Naive B cell (primary cell): ENCODE measurements around the gene SEPTIN14. TPM values are rescaled to one million over a fixed set of nuclear protein-coding genes. Genes with fewer than 3 reads are reported as not detected.
"Not testable (repeated sequence)": the region's sequence is repeated elsewhere in the genome, so short reads cannot be mapped to it uniquely, and the experiment has no call there.

Experiments
- ATAC-seq, 2 donors: fragments of 150-1000 bp; cut with Tn5 transposase; 2 replicates each; pipeline ENCODE4 v1.10.0; 2021; ENCODE audit warnings: low read depth in 2 of 2, mild to moderate bottlenecking in 2 of 2, moderate library complexity in 2 of 2
- DNase-seq: peaks from one replicate; pipeline ENCODE4 v3.0.0; 2022
- H3K27ac Mint-ChIP-seq, 6 donors: one replicate each; pipeline ENCODE4 v1.8.0; 2020 to 2022; ENCODE audit warnings: mild to moderate bottlenecking in 6 of 6, mixed read lengths in 6 of 6, moderate library complexity in 5 of 6, inconsistent platforms in 2 of 6
- H3K27me3 Mint-ChIP-seq, 3 donors: one replicate each; pipeline ENCODE4 v1.8.0; 2021 to 2022; ENCODE audit warnings: mixed read lengths in 3 of 3, mild to moderate bottlenecking in 1 of 3
- H3K36me3 Mint-ChIP-seq, 2 donors: one replicate each; pipeline ENCODE4 v1.8.0; 2020 to 2022; ENCODE audit warnings: mixed read lengths in 2 of 2, inconsistent platforms in 1 of 2, mild to moderate bottlenecking in 1 of 2
- H3K4me1 Mint-ChIP-seq, 3 donors: one replicate each; pipeline ENCODE4 v1.8.0; 2020 to 2022; ENCODE audit warnings: mixed read lengths in 3 of 3, inconsistent platforms in 1 of 3, mild to moderate bottlenecking in 1 of 3, moderate library complexity in 1 of 3
- H3K4me3 Mint-ChIP-seq, 8 donors: one replicate each; pipeline ENCODE4 v1.8.0; 2020 to 2022; ENCODE audit warnings: mild to moderate bottlenecking in 8 of 8, mixed read lengths in 8 of 8, moderate library complexity in 8 of 8, inconsistent platforms in 2 of 8
- H3K9me3 Mint-ChIP-seq, 7 donors: one replicate each; pipeline ENCODE4 v1.8.0; 2020 to 2022; ENCODE audit warnings: mixed read lengths in 7 of 7, mild to moderate bottlenecking in 5 of 7, inconsistent platforms in 2 of 7, moderate library complexity in 1 of 7
- polyA plus RNA-seq, 6 donors: library from polyadenylated mRNA; unstranded; fragments of 300-500 nt; fragmentation: Illumina TruSeq; gene quantifications; one replicate each; pipeline ENCODE4 v1.2.3, GENCODE V29; 2021; ENCODE audit warnings: low read depth in 6 of 6

Gene SEPTIN14
- polyA plus RNA-seq, result not detected

GRCh38 chr7:55862652-55863051 lies at the start of gene SEPTIN14:
SEPTIN14 (minus strand) TSS chr7:55862752; CDS start chr7:55861996, 756 bp downstream.
- not testable (repeated sequence) for DNase-seq, H3K27ac Mint-ChIP-seq, H3K4me1 Mint-ChIP-seq, H3K36me3 Mint-ChIP-seq, H3K27me3 Mint-ChIP-seq, ATAC-seq, H3K4me3 Mint-ChIP-seq
- peaks cover 0 to 19% (median 7%) of the 10 kb centered on the region in 7 donors for H3K9me3 Mint-ChIP-seq

GRCh38 chr7:55903985-55904759 lies 41.6 kb upstream of the SEPTIN14 start:
- peaks cover 0 to 3% (median 1%) of the 10 kb centered on the region in 7 donors for H3K9me3 Mint-ChIP-seq
- H3K4me3 Mint-ChIP-seq, result peak overlapping the region in 4 of 8 donors; percentile 4 to 37 (median 24)
- H3K27ac Mint-ChIP-seq, result peak overlapping the region in 4 of 6 donors; percentile 54 to 71 (median 70)
- no peaks in the 10 kb centered on the region for H3K27me3 Mint-ChIP-seq
- DNase-seq (peak; percentile 29), ATAC-seq (peak; percentile 92 to 93)
- H3K36me3 Mint-ChIP-seq, result peaks cover 0 to 8% of the 10 kb centered on the region in 2 donors
- peaks cover 10 to 15% (median 13%) of the 10 kb centered on the region in 3 donors for H3K4me1 Mint-ChIP-seq

DNA sequence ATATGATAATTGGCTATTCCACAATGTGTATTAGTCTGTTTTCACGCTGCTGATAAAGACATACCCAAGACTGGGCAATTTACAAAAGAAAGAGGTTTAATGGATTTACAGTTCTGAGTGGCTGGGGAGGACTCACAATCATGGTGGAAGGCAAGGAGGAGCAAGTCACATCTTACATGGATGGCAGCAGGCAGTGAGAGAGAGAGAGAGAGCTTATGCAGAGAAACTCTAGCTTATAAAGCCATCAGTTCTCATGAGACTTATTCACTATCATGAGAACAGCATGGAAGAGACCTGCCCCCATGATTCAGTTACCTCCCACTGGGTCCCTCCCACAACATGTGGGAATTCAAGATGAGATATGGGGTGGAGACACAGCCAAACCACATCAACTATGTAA lies 38.5 kb upstream of the SEPTIN14 start:
- H3K9me3 Mint-ChIP-seq, H3K4me3 Mint-ChIP-seq, DNase-seq, H3K36me3 Mint-ChIP-seq, H3K27ac Mint-ChIP-seq, H3K27me3 Mint-ChIP-seq, ATAC-seq: not testable (repeated sequence)
- peaks cover 10 to 15% (median 13%) of the 10 kb centered on the region in 3 donors for H3K4me1 Mint-ChIP-seq

GRCh38 chr7:55898287-55898686 lies 35.7 kb upstream of the SEPTIN14 start:
- ATAC-seq (no peak), DNase-seq (no peak)
- Mint-ChIP-seq H3K9me3 (peaks cover 0 to 2% (median 0%) of the 10 kb centered on the region in 7 donors), H3K27ac (peak overlapping the region in 1 of 6 donors; percentile 83), H3K4me3 (no peak overlapping the region), H3K36me3 (peaks cover 0 to 8% of the 10 kb centered on the region in 2 donors), H3K4me1 (peaks cover 0 to 2% (median 0%) of the 10 kb centered on the region in 3 donors), H3K27me3 (no peaks in the 10 kb centered on the region)

DNA sequence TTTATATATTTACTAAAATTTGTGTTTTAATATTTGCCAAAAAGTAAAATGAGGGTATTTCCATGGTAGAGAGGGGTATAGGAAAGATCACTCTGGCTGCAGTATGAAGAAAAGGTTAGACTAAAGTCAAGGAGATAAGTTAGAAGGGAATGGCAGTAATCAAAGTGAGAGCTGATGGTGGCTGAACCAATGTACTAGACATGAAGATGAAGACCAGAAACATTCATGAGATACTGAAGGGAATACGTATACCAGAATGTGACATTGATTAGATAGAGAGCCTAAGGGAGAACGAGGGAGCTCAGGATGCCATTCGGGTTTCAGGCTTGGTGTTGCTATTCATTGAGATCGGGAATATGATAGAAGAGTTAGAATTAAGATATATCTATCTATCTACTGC lies 32.5 kb upstream of the SEPTIN14 start:
- ATAC-seq (no peak), DNase-seq (no peak)
- Mint-ChIP-seq H3K27ac (no peak overlapping the region), H3K36me3 (no peaks in the 10 kb centered on the region), H3K9me3 (no peaks in the 10 kb centered on the region), H3K4me3 (no peak overlapping the region), H3K27me3 (no peaks in the 10 kb centered on the region), H3K4me1 (no peaks in the 10 kb centered on the region)

DNA sequence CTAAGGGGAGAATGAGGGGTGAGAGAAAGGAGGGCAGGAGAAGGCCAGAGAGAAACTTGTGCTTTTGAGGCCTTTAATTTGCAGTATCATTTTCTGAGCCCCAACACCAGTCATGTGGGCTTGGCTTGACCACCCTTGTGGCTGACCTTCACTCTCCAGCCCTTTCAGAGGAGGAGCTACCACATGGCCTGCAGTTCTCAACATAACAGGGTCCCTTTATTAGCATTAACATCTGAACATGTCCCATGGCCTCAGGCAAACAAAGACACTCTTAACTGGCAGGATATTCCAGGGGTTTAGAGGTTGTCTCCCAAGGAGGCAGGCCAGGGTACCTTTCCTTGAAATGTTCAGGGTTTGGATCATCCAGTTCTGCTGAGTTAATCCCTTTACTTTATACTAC lies 31.4 kb upstream of the SEPTIN14 start:
- no peaks in the 10 kb centered on the region for H3K4me1 Mint-ChIP-seq
- peak overlapping the region in 2 of 8 donors; percentile 21 to 35 for H3K4me3 Mint-ChIP-seq
- H3K27ac Mint-ChIP-seq, result no peak overlapping the region
- H3K9me3 Mint-ChIP-seq, result no peaks in the 10 kb centered on the region
- ATAC-seq, result no peak
- H3K36me3 Mint-ChIP-seq, result no peaks in the 10 kb centered on the region
- H3K27me3 Mint-ChIP-seq, result no peaks in the 10 kb centered on the region
- DNase-seq, result no peak

- DNase-seq, H3K36me3 Mint-ChIP-seq, ATAC-seq, H3K9me3 Mint-ChIP-seq, H3K27me3 Mint-ChIP-seq: not testable (repeated sequence)
- peak overlapping the region; percentile 82 to 92 (median 88) for H3K4me3 Mint-ChIP-seq
- H3K27ac Mint-ChIP-seq, result peak overlapping the region; percentile 78 to 95 (median 88)
- H3K4me1 Mint-ChIP-seq, result peaks cover 4 to 11% (median 6%) of the 10 kb centered on the region in 3 donors
Measured at GRCh38 chr7:55888378-55888777, 25.8 kb upstream of the SEPTIN14 start.

DNA sequence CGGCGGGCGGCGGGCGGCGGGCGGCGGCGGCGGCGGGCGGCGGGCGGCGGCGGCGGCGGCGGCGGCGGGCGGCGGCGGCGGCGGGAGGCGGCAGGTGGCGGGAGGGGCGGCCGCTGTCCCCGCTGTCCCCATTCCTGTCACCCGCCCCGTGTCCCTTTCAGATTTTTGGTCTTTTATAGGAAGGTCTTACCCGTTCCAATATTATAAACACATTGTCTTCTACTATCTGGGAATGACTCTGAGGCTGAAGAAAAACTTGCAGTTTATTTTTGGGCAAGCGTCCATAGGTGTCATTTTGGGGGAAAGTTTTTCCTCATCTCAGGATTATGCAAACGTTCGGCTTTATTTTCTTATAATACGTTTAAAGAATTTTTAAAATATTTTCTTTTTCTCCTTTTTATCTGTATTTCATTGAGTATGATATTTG lies 25.3 kb upstream of the SEPTIN14 start:
- no peaks in the 10 kb centered on the region for H3K36me3 Mint-ChIP-seq
- peak; percentile 9 for DNase-seq
- ATAC-seq, result peak in 1 of 2 donors; percentile 11
- peaks cover 4 to 11% (median 6%) of the 10 kb centered on the region in 3 donors for H3K4me1 Mint-ChIP-seq
- H3K27me3 Mint-ChIP-seq, result peaks cover 0 to 12% (median 8%) of the 10 kb centered on the region in 3 donors
- peak overlapping the region; percentile 82 to 92 (median 88) for H3K4me3 Mint-ChIP-seq
- H3K9me3 Mint-ChIP-seq, result no peaks in the 10 kb centered on the region
- peak overlapping the region; percentile 78 to 95 (median 88) for H3K27ac Mint-ChIP-seq

DNA sequence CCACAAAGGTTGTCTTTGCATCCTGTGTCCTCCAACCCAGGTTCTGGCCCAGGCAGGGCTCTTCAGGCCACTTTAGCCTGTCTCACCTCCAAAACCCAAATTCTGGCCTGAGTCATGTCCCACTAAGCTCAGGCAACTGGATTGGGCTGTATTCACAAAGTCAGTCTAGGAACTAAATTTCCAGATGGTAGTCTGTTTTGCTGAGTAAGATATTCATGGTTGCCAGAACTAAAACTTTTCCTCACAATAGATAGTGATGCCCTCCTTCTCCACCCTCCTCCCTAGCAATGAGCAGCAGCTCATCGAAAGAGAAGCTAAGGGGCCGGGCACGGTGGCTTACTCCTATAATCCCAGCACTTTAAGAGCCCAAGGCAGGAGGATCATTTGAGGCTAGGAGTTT lies 21.8 kb upstream of the SEPTIN14 start:
- no peaks in the 10 kb centered on the region for H3K36me3 Mint-ChIP-seq
- peak overlapping the region in 2 of 6 donors; percentile 37 for H3K27ac Mint-ChIP-seq
- no peaks in the 10 kb centered on the region for H3K9me3 Mint-ChIP-seq
- DNase-seq, result no peak
- H3K4me3 Mint-ChIP-seq, result peak overlapping the region in 3 of 8 donors; percentile 45 to 85 (median 70)
- ATAC-seq, result no peak
- H3K4me1 Mint-ChIP-seq, result peaks cover 4 to 11% (median 6%) of the 10 kb centered on the region in 3 donors
- H3K27me3 Mint-ChIP-seq, result peaks cover 0 to 13% (median 8%) of the 10 kb centered on the region in 3 donors

- Mint-ChIP-seq H3K4me3 (no peak overlapping the region), H3K27ac (no peak overlapping the region), H3K36me3 (no peaks in the 10 kb centered on the region), H3K27me3 (peaks cover 0 to 8% (median 2%) of the 10 kb centered on the region in 3 donors), H3K9me3 (no peaks in the 10 kb centered on the region), H3K4me1 (no peaks in the 10 kb centered on the region)
- no peak for ATAC-seq
- no peak for DNase-seq
Measured at GRCh38 chr7:55878691-55879090, 16.1 kb upstream of the SEPTIN14 start.

DNA sequence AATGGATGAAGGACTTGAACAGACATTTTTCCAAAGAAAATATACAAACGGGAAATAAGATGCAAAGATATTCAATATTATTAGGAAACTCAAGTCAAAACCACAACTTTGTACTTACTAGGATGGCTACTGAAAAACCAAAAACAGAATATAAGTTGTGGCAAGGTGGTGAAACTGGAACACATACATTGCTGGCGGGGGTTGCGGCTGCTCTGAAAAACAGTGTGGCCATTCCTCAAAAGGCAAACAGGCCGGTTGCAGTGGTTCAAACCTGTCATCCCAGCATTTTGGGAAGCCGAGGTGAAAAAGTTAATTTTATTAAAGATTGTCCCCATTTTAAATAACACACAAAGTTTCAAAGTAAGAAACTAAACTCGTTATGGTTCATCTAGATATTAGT lies 14.8 kb upstream of the SEPTIN14 start:
- DNase-seq (no peak), ATAC-seq (no peak)
- H3K4me1 Mint-ChIP-seq, result no peaks in the 10 kb centered on the region
- H3K9me3 Mint-ChIP-seq, result no peaks in the 10 kb centered on the region
- no peak overlapping the region for H3K4me3 Mint-ChIP-seq
- no peaks in the 10 kb centered on the region for H3K27me3 Mint-ChIP-seq
- no peak overlapping the region for H3K27ac Mint-ChIP-seq
- H3K36me3 Mint-ChIP-seq, result no peaks in the 10 kb centered on the region

DNA sequence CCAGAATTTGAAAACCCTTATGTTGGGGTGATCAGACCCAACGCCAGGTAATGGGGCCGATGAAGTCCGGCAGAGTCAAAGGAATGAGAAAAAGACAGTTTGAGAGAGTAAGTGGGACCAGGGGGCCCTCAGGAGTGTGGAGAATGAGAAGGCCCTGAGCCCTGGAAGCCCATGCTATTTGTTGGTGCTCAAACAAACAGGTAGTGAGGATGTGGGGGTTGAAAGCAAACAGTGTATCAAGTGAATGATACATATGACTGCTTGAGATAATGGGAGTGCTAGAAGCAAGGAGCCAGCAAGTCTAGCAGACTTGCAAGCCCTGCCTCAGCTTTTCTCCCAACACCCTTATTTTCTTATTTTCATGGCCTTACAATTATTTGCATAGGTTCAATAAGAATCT lies 11.2 kb upstream of the SEPTIN14 start:
- Mint-ChIP-seq H3K9me3 (peaks cover 0 to 10% (median 2%) of the 10 kb centered on the region in 7 donors), H3K4me1 (no peaks in the 10 kb centered on the region), H3K27me3 (peaks cover 0 to 3% (median 0%) of the 10 kb centered on the region in 3 donors), H3K36me3 (no peaks in the 10 kb centered on the region), H3K27ac (no peak overlapping the region), H3K4me3 (no peak overlapping the region)
- ATAC-seq (no peak), DNase-seq (no peak)

DNA sequence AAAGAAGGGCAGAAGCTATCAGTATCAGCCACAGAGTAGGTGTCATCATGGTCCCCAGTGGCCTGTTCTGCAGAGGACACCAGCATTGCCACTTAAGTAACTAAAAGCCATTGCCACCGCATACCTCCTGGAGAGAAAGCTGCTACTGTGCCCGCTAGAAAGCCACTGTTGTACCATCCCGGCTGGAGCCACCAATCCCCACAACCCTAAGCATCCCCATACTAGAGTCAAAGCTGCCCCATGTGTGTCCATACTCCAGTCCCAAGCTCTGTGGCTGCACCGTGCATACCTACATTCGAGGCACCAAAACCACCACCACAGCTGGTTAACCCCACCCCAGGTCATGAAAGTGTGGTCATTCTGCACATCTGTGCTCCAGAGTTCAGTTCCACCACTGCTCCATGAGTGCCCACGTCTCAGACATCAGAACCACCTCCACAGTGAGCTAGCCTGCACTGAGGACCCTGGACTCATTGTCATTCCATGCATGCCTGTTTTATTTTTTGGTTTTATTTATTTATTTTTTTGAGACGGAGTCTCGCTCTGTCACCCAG lies 9.5 kb upstream of the SEPTIN14 start:
- ATAC-seq, result no peak
- H3K36me3 Mint-ChIP-seq, result no peaks in the 10 kb centered on the region
- no peak overlapping the region for H3K4me3 Mint-ChIP-seq
- peaks cover 0 to 6% (median 0%) of the 10 kb centered on the region in 3 donors for H3K27me3 Mint-ChIP-seq
- DNase-seq, result no peak
- H3K9me3 Mint-ChIP-seq, result peaks cover 0 to 13% (median 2%) of the 10 kb centered on the region in 7 donors
- no peaks in the 10 kb centered on the region for H3K4me1 Mint-ChIP-seq
- H3K27ac Mint-ChIP-seq, result no peak overlapping the region

GRCh38 chr7:55868989-55869388 lies 6.4 kb upstream of the SEPTIN14 start:
- not testable (repeated sequence) for H3K27me3 Mint-ChIP-seq, H3K27ac Mint-ChIP-seq, H3K36me3 Mint-ChIP-seq, H3K4me3 Mint-ChIP-seq, DNase-seq, ATAC-seq, H3K4me1 Mint-ChIP-seq
- peaks cover 0 to 14% (median 4%) of the 10 kb centered on the region in 7 donors for H3K9me3 Mint-ChIP-seq
